ENCODE data around the gene LRMDA.

The LRMDA gene

GRCh38 chr10:75431180-75432111 lies at the start of gene LRMDA:
Gene LRMDA (plus strand): TSS chr10:75431624.
- no peak for DNase-seq (ENCODE audit: low read depth in 2 of 2)

DNA sequence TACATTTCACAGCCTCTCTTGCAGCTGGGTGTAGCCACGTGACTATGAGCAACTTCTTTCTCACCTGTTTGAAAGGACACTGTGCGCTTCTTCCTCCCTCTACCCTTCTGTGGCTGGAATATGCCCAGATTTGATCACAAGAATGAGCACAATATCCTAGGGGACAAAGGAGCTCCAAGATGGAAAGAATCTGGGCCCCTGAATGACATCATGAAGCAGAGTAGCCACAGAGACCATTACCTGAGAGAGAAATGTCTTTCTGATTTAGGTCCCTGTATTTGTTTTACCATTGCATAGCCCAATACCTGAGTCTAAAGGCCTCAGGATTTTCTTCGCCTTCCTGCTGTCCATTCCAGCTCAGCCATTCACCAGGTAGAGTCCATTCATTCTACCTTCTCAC lies 45.3 kb upstream of the LRMDA start:
- DNase-seq (ENCODE audit: low read depth in 2 of 2): no peak

- no peak for DNase-seq (ENCODE audit: low read depth in 2 of 2)
These were observed 43.3 kb upstream of the LRMDA start for GRCh38 chr10:75388082-75388481.

DNA sequence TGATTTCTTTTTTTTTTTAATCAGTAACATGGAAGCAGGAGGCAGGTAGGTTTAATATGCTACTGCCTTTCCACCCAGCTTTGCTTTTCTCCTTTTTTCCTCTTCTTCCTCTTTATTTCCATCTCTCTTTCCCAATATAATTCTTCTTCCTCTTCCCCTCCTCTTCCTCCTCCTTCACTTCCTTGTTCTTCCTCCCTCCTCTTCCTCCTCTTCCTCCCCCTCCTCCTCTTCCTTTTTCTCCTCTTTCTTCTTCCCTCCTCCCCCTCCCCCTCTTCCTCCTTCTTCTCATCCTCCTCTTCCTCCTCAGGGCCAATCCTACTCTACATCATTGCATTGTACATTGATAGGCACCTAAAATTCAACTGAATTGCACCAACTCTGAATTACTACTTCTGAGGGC lies 41.2 kb upstream of the LRMDA start:
- no peak for DNase-seq (ENCODE audit: low read depth in 2 of 2)

DNA sequence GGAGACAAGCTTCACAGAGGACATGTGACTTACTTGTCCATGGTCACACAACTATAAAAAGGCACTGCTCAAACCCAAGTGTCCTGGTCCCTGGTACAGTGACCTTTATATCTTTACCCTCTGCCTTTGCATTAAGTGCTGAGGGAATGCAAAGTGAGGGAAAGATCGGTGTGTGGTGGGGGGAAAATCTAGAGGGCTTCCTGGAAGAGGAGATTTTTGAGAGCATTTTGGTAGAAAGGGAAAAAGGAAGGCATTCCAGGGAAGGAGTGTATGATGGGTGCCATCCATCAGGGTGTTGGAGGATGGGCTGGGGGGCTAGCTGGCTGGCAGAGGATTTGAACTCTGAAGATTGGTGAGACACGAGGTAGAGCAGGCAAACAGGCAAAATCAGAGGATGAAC lies 39.2 kb upstream of the LRMDA start:
- DNase-seq (ENCODE audit: low read depth in 2 of 2): no peak

- no peak for DNase-seq (ENCODE audit: low read depth in 2 of 2)
These were observed 38.7 kb upstream of the LRMDA start for GRCh38 chr10:75392744-75393143.

DNA sequence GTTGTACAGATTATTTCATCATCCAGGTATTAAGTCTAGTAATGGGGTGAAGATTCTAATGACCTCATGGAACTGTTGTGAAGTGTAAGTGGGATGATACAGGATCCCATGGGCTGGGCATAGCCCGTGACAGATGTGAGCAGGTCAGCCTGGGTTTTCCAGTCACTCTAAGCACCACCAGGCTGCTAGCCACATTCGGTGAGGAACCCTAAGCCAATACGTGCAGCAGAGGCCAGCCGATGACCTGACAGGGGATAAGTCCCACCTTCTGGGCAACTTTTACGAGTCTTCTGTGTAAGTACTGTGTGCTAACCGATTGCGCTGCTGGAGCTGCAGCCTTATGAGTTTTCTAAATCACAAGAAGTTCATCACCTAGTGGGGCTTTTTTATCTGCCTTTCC lies 37.2 kb upstream of the LRMDA start:
- no peak for DNase-seq (ENCODE audit: low read depth in 2 of 2)

- no peak for DNase-seq (ENCODE audit: low read depth in 2 of 2)
These were observed 36.1 kb upstream of the LRMDA start for GRCh38 chr10:75395066-75395931.

GRCh38 chr10:75395932-75396630 lies 35.3 kb upstream of the LRMDA start:
- no peak for DNase-seq (ENCODE audit: low read depth in 2 of 2)

DNA sequence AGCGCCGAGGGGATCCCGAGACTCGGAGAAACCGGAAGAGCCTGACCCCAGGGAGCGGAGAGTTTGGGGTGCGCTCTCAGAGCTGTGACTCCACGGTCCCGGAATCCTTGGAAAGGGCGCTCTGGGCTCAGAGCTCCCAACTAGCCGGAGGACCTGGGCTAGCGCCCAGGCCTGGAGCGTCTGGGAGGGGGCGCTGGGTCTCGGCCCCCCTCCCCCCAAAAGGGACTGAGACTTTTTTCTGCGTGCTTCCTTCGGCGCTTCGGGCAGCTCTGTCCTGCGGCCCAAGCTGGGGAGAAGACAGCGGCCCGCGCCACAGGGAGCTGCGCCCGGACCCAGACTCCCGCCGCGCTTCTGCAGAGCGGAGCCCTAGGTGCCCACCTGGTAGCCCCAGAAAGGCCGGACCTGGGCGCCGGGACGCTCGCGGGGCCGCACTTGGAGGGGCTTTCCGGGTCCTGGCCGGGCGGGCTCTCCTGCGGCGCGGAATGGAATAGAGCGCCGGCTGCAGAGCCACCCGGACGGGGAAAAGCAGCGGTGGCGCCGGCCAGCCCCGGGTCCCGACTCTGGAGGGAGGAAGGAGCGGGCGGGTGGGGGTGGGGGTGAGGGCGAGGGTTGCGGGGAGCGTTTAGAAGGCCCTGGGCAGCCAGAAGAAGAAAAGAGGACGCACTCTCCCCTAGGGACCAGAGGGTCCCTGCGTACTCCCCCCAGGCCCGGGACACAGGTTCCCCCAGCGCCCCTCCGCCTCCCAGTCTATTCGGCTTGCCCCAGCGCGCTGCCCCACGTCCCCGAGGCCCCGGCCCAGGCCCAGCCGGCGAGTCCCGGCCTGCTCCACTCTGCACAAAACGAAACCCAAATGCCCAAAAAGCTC lies 34.6 kb upstream of the LRMDA start:
- no peak for DNase-seq (ENCODE audit: low read depth in 2 of 2)

DNA sequence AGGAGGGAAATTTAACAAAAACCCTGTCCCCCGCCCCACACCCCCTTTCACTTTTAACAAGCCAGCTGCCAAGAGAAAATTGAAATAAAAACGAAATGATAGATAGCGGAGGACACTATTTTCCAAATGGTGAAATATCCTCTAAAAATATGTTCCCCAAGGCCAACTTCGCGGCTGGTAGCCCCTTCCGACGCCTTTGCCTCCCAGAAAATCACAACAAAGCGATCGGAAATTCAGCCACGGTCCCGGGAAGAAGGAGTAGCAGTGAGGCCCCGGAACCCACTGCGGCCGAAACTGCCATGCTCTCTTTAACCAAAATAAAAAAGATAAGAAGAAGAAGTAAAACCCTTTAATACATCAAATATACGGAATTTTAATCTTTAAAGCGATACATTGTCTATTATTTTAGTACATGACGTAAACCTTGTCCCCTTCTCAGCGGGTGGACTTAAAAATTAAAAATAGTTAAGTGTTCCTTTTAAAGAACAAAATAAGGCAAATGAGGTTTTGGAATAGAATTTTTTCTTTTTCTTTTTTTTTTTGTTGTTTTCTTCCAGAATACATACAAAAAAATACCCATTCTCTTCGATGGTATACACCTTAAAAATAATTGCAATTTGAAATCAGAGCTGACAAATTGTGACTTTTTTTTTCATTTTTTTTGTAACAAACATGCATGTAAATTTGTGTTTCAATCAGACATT lies 33.8 kb upstream of the LRMDA start:
- DNase-seq (ENCODE audit: low read depth in 2 of 2): no peak

- DNase-seq (ENCODE audit: low read depth in 2 of 2): no peak
These were observed 33.2 kb upstream of the LRMDA start for GRCh38 chr10:75398200-75398691.

GRCh38 chr10:75398692-75399460 lies 32.5 kb upstream of the LRMDA start:
- no peak for DNase-seq (ENCODE audit: low read depth in 2 of 2)

GRCh38 chr10:75399461-75400162 lies 31.8 kb upstream of the LRMDA start:
- DNase-seq (ENCODE audit: low read depth in 2 of 2): no peak

DNA sequence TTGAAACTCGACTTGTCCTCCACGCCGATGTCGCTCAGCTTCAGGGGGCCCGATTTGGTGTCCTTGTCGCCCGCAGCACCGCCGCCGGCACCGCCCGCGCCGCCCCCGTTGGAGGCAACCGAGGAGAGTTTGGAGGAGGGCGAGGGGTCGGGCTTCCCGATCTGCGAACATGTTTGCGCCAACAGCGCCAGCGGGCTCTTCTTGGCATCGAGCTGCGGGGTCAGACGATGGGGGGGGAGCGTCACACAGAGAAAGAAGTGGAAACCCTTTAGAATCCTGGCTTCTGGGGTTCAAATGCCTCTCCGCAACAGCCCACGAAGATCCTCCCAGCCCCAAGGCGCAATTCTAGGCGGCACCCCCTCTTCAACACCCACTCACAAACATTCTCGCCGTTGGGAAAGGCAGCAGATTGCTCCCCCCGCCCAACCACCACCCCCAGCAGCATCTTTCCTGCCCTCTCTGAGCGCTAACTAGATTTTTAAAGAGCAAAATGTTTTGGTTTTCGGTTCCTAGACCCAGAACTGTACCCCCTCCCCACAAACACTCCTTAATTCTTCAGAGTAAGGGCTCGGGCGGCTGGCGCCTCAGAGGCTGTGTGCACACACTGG lies 31.2 kb upstream of the LRMDA start:
- DNase-seq (ENCODE audit: low read depth in 2 of 2): no peak

DNA sequence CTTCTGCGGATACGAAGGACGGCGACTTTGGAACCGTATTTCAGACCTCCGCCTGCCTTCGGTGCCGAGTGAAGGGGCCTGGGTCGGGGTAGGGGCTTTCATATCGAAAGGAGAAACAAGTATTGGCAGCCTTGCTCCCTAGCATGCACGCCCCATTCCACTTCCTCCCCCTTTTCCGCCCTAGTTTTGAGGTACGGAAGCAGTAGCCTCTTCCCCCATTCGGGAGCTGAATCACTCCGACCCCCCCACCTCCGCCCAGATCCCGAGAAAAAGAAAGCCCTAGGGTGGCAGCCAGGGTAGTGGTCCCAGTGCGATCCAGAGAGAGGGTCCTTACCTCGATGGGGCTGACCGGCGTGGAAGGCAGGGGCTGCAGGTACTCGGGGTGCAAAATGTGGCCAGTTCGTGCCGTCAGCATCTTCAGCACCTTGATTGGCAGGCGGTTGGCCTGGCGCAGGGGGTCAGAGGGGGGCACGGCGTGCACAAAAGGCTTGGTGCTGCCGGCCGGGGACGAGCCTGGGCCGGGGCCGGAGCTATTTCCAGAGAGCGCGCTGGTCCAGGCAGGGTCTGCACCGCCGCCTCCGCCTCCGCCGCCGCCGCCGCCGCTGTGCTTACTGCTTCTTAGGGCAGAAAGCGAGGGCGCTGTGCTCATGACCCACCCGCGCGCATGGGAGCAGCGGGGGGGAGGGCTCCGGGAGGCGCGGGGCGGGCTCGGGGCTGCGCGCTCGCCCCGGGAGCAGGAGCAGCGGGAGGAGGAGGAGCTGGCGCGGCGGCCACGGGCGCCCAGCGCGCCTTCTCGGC lies 30.5 kb upstream of the LRMDA start:
- no peak for DNase-seq (ENCODE audit: low read depth in 2 of 2)

DNA sequence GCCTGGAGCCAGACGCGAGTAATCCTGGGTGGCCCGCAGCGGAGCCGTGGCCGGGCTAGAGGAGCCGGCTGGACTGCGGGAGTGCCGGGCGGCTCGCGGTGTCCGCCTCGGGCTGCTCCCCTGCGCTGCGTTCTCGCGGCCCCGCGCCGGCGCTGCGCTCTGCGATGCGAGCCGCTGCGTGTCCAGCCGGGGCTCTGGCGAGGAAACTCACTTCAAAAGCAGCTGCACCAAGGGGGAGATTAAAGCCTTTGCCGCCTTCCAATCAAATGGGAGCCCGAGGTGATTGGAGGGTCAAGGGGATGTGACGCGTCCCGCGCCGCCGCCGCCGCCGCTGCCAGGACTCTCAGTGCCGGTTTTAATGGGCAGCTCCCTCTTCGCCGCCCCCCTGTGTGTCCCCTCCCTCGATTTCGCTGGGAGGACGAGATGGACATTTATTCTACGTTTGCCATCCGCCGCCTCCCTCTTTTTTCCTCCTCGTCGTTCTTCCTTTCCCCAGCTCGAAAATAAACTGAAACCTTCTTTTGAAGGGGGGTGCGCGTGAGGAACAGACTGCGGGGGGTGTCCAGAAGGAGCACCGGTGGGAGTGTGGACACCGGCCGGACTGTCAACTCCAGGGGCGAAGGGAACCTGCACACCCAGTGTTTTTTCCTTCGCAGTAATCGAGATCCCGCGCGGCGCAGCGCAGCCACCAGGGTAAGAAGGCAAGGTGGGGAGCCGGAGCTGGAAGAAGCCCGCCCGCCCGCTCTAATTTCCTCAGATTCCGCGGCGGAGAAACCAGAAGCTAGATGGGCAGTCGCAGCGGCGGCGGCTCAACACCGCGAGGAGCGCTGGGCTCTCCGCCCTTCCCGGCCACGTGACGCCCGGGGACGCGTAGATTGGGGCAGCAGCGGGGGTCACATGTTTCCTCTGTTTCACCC lies 29.6 kb upstream of the LRMDA start, which contains the start of gene ZNF503:
TSS of gene ZNF503 (minus strand) at position 196 of the 917 bp plus-strand sequence. CDS start 345 bp downstream, outside the sequence.
- DNase-seq (ENCODE audit: low read depth in 2 of 2): no peak
